ENCODE data around the gene CD200.

- no peak for TF ChIP-seq CTCF (conservative IDR thresholded peaks at IDR 0.05 in 1 of 2, IDR thresholded peaks at IDR 0.05 in 1 of 2; ENCODE audit: extremely low read depth in 1 of 2, insufficient read depth in 1 of 2, low read depth in 1 of 2, low read length in 2 of 2)
- no peak for TF ChIP-seq EZH2 (IDR thresholded peaks at IDR 0.05; ENCODE audit: borderline replicate concordance, low read length)
Measured at GRCh38 chr3:112365035-112365434, 32.1 kb downstream of the CD200 start.
